Transverse colon (tissue), 3 donors: ENCODE measurements around the gene SGCA.

ENCODE experiments used
- EP300 ChIP-seq: sonication (generic); formaldehyde crosslinking; IDR thresholded peaks from one replicate; pipeline ENCODE4 v1.6.1; 2017; ENCODE audit warnings: antibody characterized with exemption, low read depth
- POLR2A ChIP-seq: fragments of 450-650 bp; IDR thresholded peaks from one replicate; pipeline ENCODE4 v1.6.1; 2016; ENCODE audit warnings: antibody characterized with exemption, mild to moderate bottlenecking, moderate library complexity
- TF ChIP-seq, protein P1 (sequence below), 5 experiments: fragments of 200-600 bp in 3 of 5; fragments of 450-650 bp in 2 of 5; sonication (generic) in 3 of 5; IDR thresholded peaks; 1 replicate in 2 of 5; 2 replicates in 3 of 5; pipeline ENCODE4 v1.5.1; 2016 to 2017; ENCODE audit warnings: antibody characterized with exemption in 5 of 5, inconsistent platforms in 3 of 5, mild to moderate bottlenecking in 2 of 5, moderate library complexity in 1 of 5

DNA sequence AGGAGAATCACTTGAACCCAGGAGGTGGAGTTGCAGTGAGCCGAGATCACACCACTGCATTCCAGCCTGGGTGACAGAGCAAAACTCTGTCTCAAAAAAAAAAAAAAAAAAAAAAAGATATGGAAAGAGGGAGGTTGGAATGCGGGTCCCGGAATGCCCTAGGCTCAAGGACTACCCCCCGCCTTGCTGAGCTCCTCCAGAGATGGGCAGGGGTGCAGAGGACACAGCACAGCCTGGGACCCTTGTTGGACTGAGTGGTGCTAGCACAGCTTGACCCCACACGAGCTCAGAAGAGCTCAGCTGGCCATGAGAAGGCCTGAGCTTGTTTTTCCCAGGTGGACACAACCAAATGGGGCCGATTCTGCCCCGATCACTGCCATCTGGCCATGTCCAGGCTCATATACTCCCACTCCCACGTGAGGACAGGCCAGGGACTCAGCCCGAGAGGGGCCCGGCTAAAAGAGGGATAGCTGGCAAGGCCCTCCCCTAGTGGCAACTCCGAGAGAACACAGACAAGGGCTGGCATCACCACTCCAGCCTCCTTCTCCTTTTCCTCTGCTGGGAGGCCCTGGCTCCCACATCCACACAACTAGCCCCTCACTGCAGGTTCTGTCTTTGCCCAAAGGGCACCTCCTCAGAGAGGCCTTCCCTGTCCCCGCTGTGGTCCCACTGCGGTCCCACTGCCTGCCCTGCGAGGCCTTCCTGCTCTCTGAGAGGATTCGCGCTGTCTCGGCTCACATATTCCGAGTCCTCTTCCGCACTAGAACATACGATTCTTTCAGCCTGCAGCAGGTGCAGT lies 11.0 kb downstream of the SGCA start:
- TF ChIP-seq, protein P1, sequence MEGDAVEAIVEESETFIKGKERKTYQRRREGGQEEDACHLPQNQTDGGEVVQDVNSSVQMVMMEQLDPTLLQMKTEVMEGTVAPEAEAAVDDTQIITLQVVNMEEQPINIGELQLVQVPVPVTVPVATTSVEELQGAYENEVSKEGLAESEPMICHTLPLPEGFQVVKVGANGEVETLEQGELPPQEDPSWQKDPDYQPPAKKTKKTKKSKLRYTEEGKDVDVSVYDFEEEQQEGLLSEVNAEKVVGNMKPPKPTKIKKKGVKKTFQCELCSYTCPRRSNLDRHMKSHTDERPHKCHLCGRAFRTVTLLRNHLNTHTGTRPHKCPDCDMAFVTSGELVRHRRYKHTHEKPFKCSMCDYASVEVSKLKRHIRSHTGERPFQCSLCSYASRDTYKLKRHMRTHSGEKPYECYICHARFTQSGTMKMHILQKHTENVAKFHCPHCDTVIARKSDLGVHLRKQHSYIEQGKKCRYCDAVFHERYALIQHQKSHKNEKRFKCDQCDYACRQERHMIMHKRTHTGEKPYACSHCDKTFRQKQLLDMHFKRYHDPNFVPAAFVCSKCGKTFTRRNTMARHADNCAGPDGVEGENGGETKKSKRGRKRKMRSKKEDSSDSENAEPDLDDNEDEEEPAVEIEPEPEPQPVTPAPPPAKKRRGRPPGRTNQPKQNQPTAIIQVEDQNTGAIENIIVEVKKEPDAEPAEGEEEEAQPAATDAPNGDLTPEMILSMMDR (IDR thresholded peaks at IDR 0.05) = no peak
- no peak for TF ChIP-seq EP300
- TF ChIP-seq POLR2A = no peak
